Pons (tissue), 1 donor: ENCODE measurements around the gene BORCS5.

Source experiments
- DNase-seq: peaks from one replicate; pipeline ENCODE4 v3.0.0-alpha.2; 2016; ENCODE audit warnings: low spot score

The BORCS5 gene

GRCh38 chr12:12513416-12514006 lies 156.6 kb downstream of the BORCS5 start:
- peak; percentile 80 for DNase-seq

GRCh38 chr12:12518464-12518845 lies 161.6 kb downstream of the BORCS5 start:
- no peak for DNase-seq

- DNase-seq, result peak; percentile 37
These were observed 162.0 kb downstream of the BORCS5 start for GRCh38 chr12:12518919-12519318.
